ENCODE data around the gene RGS7.
A peak's percentile ranks its signal among the peaks of the same experiment; 100 is the strongest.

The RGS7 gene

DNA sequence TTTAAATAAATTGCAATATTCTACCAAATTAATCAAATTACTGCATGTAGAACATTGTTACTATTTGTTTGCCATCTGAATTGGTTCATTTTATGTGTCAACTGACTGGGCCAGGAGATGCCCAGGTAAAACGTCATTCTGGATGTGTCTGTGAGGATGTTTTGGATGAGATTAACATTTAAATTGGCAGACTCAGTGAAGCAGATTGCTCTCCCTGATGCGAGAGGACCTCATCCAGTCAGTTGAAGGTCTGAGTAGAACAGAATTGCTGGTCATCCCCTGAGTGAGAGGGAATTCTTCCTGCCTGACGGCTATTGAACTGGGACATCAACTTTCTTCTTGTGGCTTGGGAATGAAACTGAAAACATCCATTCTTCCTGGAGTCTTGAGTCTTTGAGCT, 623.0 kb downstream of the RGS7 start:
- H3K4me3 ChIP-seq (ENCODE audit: control insufficient read depth, low read depth, low read length) = no peak overlapping the region
- TF ChIP-seq, protein P1, sequence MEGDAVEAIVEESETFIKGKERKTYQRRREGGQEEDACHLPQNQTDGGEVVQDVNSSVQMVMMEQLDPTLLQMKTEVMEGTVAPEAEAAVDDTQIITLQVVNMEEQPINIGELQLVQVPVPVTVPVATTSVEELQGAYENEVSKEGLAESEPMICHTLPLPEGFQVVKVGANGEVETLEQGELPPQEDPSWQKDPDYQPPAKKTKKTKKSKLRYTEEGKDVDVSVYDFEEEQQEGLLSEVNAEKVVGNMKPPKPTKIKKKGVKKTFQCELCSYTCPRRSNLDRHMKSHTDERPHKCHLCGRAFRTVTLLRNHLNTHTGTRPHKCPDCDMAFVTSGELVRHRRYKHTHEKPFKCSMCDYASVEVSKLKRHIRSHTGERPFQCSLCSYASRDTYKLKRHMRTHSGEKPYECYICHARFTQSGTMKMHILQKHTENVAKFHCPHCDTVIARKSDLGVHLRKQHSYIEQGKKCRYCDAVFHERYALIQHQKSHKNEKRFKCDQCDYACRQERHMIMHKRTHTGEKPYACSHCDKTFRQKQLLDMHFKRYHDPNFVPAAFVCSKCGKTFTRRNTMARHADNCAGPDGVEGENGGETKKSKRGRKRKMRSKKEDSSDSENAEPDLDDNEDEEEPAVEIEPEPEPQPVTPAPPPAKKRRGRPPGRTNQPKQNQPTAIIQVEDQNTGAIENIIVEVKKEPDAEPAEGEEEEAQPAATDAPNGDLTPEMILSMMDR (IDR thresholded peaks at IDR 0.05; ENCODE audit: control insufficient read depth, insufficient read depth, low read depth, low read length, missing control alignments) = no peak
- DNase-seq (ENCODE audit: low read depth) = no peak

- no peak for DNase-seq (ENCODE audit: low read depth)
- TF ChIP-seq, protein P1 (IDR thresholded peaks at IDR 0.05; ENCODE audit: control insufficient read depth, insufficient read depth, low read depth, low read length, missing control alignments) = peak; percentile 62
- no peak overlapping the region for H3K4me3 ChIP-seq (ENCODE audit: control insufficient read depth, low read depth, low read length)
Observed at GRCh38 chr1:240732390-240732789, 624.6 kb downstream of the RGS7 start.

Measured in AG09309 (cell line).